HAP-1 (cell line): ENCODE data around the gene MEPCE.
A peak's percentile ranks its signal among the peaks of the same experiment; 100 is the strongest.

Experiments
- DNase-seq, 2 experiments: peaks; one replicate each; pipeline ENCODE4 v3.0.0-alpha.2; 2016 to 2020; ENCODE audit warnings: low spot score in 2 of 2
- H3K27me3 ChIP-seq: fragments of 250-450 bp; sonication (Bioruptor Pico); 2 replicates; pipeline ENCODE4 v1.5.1; 2020; ENCODE audit warnings: low read depth, mild to moderate bottlenecking, moderate library complexity
- H3K36me3 ChIP-seq: fragments of 250-450 bp; sonication (Bioruptor Pico); replicated peaks from 2 replicates; pipeline ENCODE4 v1.5.1; 2020; ENCODE audit warnings: mild to moderate bottlenecking
- H3K4me1 ChIP-seq: fragments of 250-450 bp; sonication (Bioruptor Pico); 2 replicates; pipeline ENCODE4 v1.5.1; 2020; ENCODE audit warnings: mild to moderate bottlenecking
- H3K4me3 ChIP-seq: fragments of 250-450 bp; sonication (Bioruptor Pico); 2 replicates; pipeline ENCODE4 v1.5.1; 2020; ENCODE audit warnings: mild to moderate bottlenecking, moderate library complexity
- H3K9me3 ChIP-seq: fragments of 250-450 bp; sonication (Bioruptor Pico); 2 replicates; pipeline ENCODE4 v1.5.1; 2020; ENCODE audit warnings: mild to moderate bottlenecking, moderate library complexity
- in situ Hi-C: fragments of 300-500 bp; cut with MboI; formaldehyde crosslinking; loops from 3 replicates; pipeline ENCODE4 v1.14.3; 2020; ENCODE audit warnings: low sequenced_read_pairs, inconsistent platforms, mixed read lengths

Gene MEPCE

DNA sequence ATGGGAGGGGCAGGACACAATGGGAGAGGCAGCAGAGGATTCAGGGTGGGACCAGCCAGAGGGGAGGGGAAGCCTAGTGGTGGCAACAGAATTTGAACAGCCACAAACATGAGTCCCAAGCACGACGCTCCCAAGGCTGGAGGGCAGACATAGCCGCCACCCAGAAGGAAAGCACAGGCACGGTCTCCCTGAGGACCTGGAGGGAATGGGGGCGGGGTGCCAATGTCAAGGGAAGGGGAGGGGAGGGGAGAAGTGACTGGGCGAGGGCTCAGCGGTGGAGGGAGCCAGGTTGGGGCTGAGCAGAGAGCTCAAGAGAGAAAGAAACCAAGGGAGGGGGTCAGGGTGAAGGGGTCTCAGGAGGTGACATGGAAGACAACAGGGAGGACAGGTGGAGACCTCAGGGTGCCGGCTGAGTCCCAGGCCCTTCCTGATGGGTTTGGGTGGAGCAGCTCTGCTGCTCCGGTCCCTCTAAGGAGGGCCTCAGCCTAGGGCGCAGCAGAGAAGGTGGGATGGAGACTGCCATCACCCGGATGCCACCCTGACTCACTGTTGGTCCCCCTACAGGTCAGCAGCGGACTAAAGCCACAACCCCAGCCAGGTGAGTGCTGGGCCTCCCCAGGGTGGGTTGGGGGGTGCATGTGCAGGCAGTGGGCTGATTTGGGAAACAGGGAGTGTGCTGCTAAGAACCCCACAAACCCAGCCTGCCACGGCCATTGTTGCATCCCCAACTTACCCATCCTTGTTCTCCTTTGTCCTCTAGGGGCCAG, 32.1 kb upstream of the MEPCE start:
- in situ Hi-C loops = no loop called here

GRCh38 chr7:100398239-100398638, 31.4 kb upstream of the MEPCE start:
- H3K36me3 ChIP-seq = no peaks in the 10 kb centered on the region
- H3K9me3 ChIP-seq = no peaks in the 10 kb centered on the region
- no peaks in the 10 kb centered on the region for H3K4me1 ChIP-seq
- H3K4me3 ChIP-seq = no peak overlapping the region
- in situ Hi-C loops = no loop called here
- no peaks in the 10 kb centered on the region for H3K27me3 ChIP-seq
- DNase-seq = no peak

More for the DNA sequence above, 32.1 kb upstream of the MEPCE start:
- DNase-seq = peak in 1 of 2 experiments; percentile 18
- H3K27me3 ChIP-seq = no peaks in the 10 kb centered on the region
- H3K4me1 ChIP-seq = no peaks in the 10 kb centered on the region
- H3K4me3 ChIP-seq = no peak overlapping the region
- H3K9me3 ChIP-seq = no peaks in the 10 kb centered on the region
- no peaks in the 10 kb centered on the region for H3K36me3 ChIP-seq

DNA sequence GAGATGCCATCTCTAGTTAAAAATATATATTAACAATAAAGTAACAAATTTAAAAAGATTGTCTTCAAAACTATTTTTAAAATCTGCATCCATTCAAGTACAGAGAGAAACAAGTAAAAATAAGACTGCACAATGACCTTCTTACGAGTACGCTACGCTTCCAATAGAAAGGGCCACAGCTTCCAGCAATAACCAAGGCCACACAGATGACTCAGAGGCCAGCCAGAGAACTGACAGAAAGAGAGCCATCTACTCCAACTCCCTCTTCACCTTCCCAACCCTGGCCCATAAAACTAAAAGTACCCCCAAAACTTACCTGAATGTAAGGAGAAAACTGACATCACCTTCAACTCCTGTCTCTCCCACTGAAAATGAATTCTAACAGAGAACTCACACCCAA, 29.6 kb upstream of the MEPCE start:
- H3K9me3 ChIP-seq = no peaks in the 10 kb centered on the region
- peaks cover 4% of the 10 kb centered on the region; the same call in 1 of the 2 replicates for H3K27me3 ChIP-seq
- H3K36me3 ChIP-seq = no peaks in the 10 kb centered on the region
- no peak for DNase-seq
- in situ Hi-C loops = no loop called here
- no peak overlapping the region for H3K4me3 ChIP-seq
- H3K4me1 ChIP-seq = no peaks in the 10 kb centered on the region

- Histone ChIP-seq H3K9me3 (no peaks in the 10 kb centered on the region), H3K36me3 (no peaks in the 10 kb centered on the region), H3K4me1 (no peaks in the 10 kb centered on the region), H3K27me3 (peaks cover 4% of the 10 kb centered on the region; the same call in 1 of the 2 replicates), H3K4me3 (no peak overlapping the region)
- peak in 1 of 2 experiments; percentile 50 for DNase-seq
- in situ Hi-C loops = no loop called here
These were observed 29.0 kb upstream of the MEPCE start for GRCh38 chr7:100400656-100401055.

DNA sequence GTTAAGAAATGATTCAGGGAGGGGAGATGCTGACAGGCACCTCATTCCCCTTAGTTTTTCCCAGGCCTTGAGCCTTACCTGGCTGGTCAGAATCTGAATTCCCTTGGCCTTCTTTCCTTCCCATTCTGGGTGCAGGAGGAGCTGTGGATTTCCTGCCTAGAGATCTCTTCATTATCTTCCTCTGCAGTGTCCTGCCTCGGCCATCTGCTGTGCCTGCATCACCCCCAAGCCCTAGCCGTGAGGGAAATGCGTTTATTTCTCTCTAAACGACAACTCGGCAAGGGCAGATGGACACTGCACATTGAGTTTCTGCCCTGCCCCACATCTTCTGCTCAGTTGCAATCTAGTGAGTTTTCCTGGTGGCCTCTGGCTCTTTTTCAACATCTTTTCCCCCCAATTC, 27.8 kb upstream of the MEPCE start:
- Histone ChIP-seq H3K4me1 (no peaks in the 10 kb centered on the region), H3K36me3 (no peaks in the 10 kb centered on the region), H3K9me3 (no peaks in the 10 kb centered on the region), H3K4me3 (no peak overlapping the region), H3K27me3 (peaks cover 13% of the 10 kb centered on the region; the same call in 1 of the 2 replicates)
- DNase-seq = no peak
- in situ Hi-C loops = no loop called here

DNA sequence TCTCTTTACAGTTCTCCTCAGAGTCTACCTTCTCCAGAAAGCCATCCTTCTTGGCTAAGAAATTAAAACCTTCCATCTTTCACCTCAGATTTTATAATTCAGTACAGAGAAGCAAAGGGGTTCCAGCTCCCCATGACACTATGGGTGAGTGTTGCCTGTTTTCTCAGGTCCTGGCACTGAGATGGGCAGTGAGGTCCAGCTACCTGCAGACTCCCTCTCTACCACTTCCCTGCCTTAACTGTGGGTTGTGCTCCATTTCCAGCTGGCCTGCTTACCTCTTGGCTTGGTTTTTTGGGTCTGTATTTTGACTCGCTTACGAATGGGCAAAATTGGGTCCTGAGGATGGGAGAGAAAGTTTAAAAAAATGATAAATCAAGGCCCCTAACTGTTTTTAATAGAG, 27.4 kb upstream of the MEPCE start:
- Histone ChIP-seq H3K4me3 (no peak overlapping the region), H3K4me1 (no peaks in the 10 kb centered on the region), H3K36me3 (no peaks in the 10 kb centered on the region), H3K9me3 (no peaks in the 10 kb centered on the region), H3K27me3 (peaks cover 13% of the 10 kb centered on the region; the same call in 1 of the 2 replicates)
- in situ Hi-C loops = no loop called here
- DNase-seq = no peak

DNA sequence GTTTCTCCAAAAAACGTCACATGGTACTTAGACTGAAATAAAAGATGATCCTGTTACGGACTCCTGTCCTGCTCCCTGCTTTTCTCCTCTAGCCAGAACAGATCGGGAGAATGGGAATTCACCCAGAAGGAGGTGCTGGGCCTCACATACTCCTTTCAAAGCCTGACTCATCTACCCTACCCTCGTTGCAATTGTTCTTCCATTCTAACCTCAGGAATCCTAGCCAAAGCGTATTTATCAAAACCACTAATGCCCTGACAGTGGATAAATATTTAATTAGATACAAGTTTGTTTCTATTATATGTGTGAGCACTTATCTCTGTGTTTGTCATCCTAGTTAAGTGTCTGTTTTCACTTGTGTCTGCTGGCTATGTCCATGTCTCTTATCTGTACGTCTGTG, 22.9 kb upstream of the MEPCE start:
- Histone ChIP-seq H3K9me3 (no peaks in the 10 kb centered on the region), H3K4me1 (no peaks in the 10 kb centered on the region), H3K27me3 (peaks cover 17% of the 10 kb centered on the region; the same call in 1 of the 2 replicates), H3K4me3 (no peak overlapping the region), H3K36me3 (no peaks in the 10 kb centered on the region)
- DNase-seq = no peak
- in situ Hi-C loops = loop anchor here (5.0 kb wide), 1 partner anchor 49 kb away; the partner anchor contains the start of gene PILRB

- in situ Hi-C loops = loop anchor here (5.0 kb wide), 1 partner anchor 50 kb away; the partner anchor contains the start of gene PILRB
- no peaks in the 10 kb centered on the region for H3K9me3 ChIP-seq
- peak; percentile 57 to 61 for DNase-seq
- no peaks in the 10 kb centered on the region for H3K36me3 ChIP-seq
- H3K4me1 ChIP-seq = no peaks in the 10 kb centered on the region
- H3K4me3 ChIP-seq = no peak overlapping the region
- H3K27me3 ChIP-seq = peaks cover 19% of the 10 kb centered on the region; the same call in 1 of the 2 replicates
These were observed 22.1 kb upstream of the MEPCE start for GRCh38 chr7:100407285-100408180.

- Histone ChIP-seq H3K9me3 (no peaks in the 10 kb centered on the region), H3K4me1 (no peaks in the 10 kb centered on the region), H3K4me3 (no peak overlapping the region), H3K27me3 (peaks cover 11% of the 10 kb centered on the region; the same call in 1 of the 2 replicates), H3K36me3 (no peaks in the 10 kb centered on the region)
- DNase-seq = no peak
- in situ Hi-C loops = no loop called here
These were observed 18.5 kb upstream of the MEPCE start for GRCh38 chr7:100411101-100411500.

DNA sequence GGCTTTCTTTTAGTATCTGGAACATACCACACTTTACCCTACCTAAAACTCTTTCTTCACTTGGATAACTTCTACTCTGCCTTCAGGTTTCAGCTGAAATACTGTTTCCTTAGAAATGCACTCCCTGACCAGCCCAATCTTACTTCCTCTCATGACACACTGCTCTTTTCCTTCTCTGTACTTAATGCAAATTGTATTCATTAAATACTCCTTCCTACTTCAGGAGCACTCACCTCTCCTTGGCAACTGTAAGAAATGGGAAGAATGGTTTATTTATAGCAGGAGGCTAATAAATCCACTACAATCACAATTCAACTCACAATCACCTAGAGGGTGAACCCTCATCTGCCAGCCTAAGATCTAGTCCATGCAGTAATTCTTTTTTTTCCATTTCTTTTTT, 16.3 kb upstream of the MEPCE start:
- Histone ChIP-seq H3K9me3 (no peaks in the 10 kb centered on the region), H3K27me3 (peaks cover 6% of the 10 kb centered on the region; the same call in 1 of the 2 replicates), H3K4me1 (no peaks in the 10 kb centered on the region), H3K4me3 (no peak overlapping the region), H3K36me3 (no peaks in the 10 kb centered on the region)
- DNase-seq = no peak
- in situ Hi-C loops = no loop called here

GRCh38 chr7:100413889-100414288, 15.7 kb upstream of the MEPCE start:
- no peak overlapping the region for H3K4me3 ChIP-seq
- in situ Hi-C loops = no loop called here
- no peak for DNase-seq
- H3K9me3 ChIP-seq = no peaks in the 10 kb centered on the region
- no peaks in the 10 kb centered on the region for H3K36me3 ChIP-seq
- no peaks in the 10 kb centered on the region for H3K4me1 ChIP-seq
- H3K27me3 ChIP-seq = peaks cover 6% of the 10 kb centered on the region; the same call in 1 of the 2 replicates

- Histone ChIP-seq H3K36me3 (no peaks in the 10 kb centered on the region), H3K27me3 (peaks cover 2% of the 10 kb centered on the region; the same call in 1 of the 2 replicates), H3K9me3 (no peaks in the 10 kb centered on the region), H3K4me3 (no peak overlapping the region), H3K4me1 (no peaks in the 10 kb centered on the region)
- no peak for DNase-seq
- in situ Hi-C loops = no loop called here
These were observed 14.2 kb upstream of the MEPCE start for GRCh38 chr7:100415448-100415847.

- Histone ChIP-seq H3K4me1 (no peaks in the 10 kb centered on the region), H3K36me3 (no peaks in the 10 kb centered on the region; the same call in 1 of the 2 replicates), H3K27me3 (no peaks in the 10 kb centered on the region), H3K4me3 (no peak overlapping the region), H3K9me3 (no peaks in the 10 kb centered on the region)
- DNase-seq = no peak
- in situ Hi-C loops = no loop called here
These were observed 10.5 kb upstream of the MEPCE start for GRCh38 chr7:100418930-100419659.
